T-cell (primary cell): Measurements from ENCODE around the gene HLA-DMB. TPM values are rescaled to one million over a fixed set of nuclear protein-coding genes. Genes with fewer than 3 reads are reported as not detected.

ENCODE experiments used
- ATAC-seq, 4 experiments: fragments of 200-7000 bp in 3 of 4; fragments of 150-1000 bp in 1 of 4; cut with Tn5 transposase; replicated peaks in 1 of 4; 1 replicate in 3 of 4; 2 replicates in 1 of 4; pipeline ENCODE4 v1.10.0; 2021; ENCODE audit warnings: moderate library complexity in 3 of 4, mild to moderate bottlenecking in 2 of 4, moderate number of reproducible peaks in 1 of 4
- CTCF ChIA-PET, 2 donors: fragments of 300-600 bp; sonication (Branson Sonifier 250); formaldehyde crosslinking; loops; one replicate each; lab custom pipeline; 2022; ENCODE audit warnings: antibody characterized with exemption in 2 of 2; lab: Charles Lee
- POLR2A ChIA-PET, 2 donors: fragments of 300-600 bp; sonication (Branson Sonifier 250); formaldehyde crosslinking; loops; one replicate each; lab custom pipeline; 2022; ENCODE audit warnings: antibody characterized with exemption in 2 of 2; lab: Charles Lee
- DNase-seq, 35 experiments: peaks; one replicate each; pipeline versions ENCODE4 v3.0.0 to v3.0.0-alpha.2; 2013 to 2023
- H3K27ac ChIP-seq: one replicate; pipeline ENCODE4 v1.5.1; 2013; ENCODE audit warnings: low read length
- H3K27me3 ChIP-seq, 2 experiments: replicated peaks in 1 of 2; 1 replicate in 1 of 2; 2 replicates in 1 of 2; pipeline versions ENCODE4 v1.6.1 to v1.7.0; 2013; ENCODE audit warnings: low read length in 1 of 2, mixed read lengths in 1 of 2; ENCODE audit not compliant: control insufficient read depth in 2 of 2, insufficient read depth in 2 of 2; ENCODE audit errors: extremely low read depth in 1 of 2
- H3K36me3 ChIP-seq, 2 donors: 1 replicate in 1 of 2; 2 replicates in 1 of 2; pipeline versions ENCODE4 v1.6.1 to v1.7.0; 2013; ENCODE audit warnings: low read length in 1 of 2; ENCODE audit not compliant: control insufficient read depth in 2 of 2, insufficient read depth in 1 of 2; ENCODE audit errors: extremely low read depth in 1 of 2
- H3K4me1 ChIP-seq, 2 experiments: 1 replicate in 1 of 2; 2 replicates in 1 of 2; pipeline versions ENCODE4 v1.6.1 to v1.7.0; 2013; ENCODE audit warnings: low read length in 2 of 2, mixed read lengths in 1 of 2; ENCODE audit not compliant: insufficient read depth in 2 of 2, control insufficient read depth in 1 of 2; ENCODE audit errors: extremely low read depth in 1 of 2
- H3K4me3 ChIP-seq, 2 donors: 1 replicate in 1 of 2; 2 replicates in 1 of 2; pipeline versions ENCODE4 v1.5.1 to v1.7.0; 2013; ENCODE audit warnings: mild to moderate bottlenecking in 2 of 2, low read length in 1 of 2, moderate library complexity in 1 of 2; ENCODE audit not compliant: control insufficient read depth in 1 of 2; ENCODE audit errors: extremely low read depth in 1 of 2
- H3K9me3 ChIP-seq: 2 replicates; pipeline ENCODE4 v1.7.0; 2013
- H3K27ac Mint-ChIP-seq, 2 donors: one replicate each; pipeline ENCODE4 v1.8.0; 2020 to 2021; ENCODE audit warnings: mild to moderate bottlenecking in 2 of 2, mixed read lengths in 2 of 2
- H3K27me3 Mint-ChIP-seq, 2 donors: one replicate each; pipeline ENCODE4 v1.8.0; 2021 to 2022; ENCODE audit warnings: mixed read lengths in 2 of 2
- H3K36me3 Mint-ChIP-seq: one replicate; pipeline ENCODE4 v1.8.0; 2021; ENCODE audit warnings: mixed read lengths
- H3K4me1 Mint-ChIP-seq, 3 donors: one replicate each; pipeline ENCODE4 v1.8.0; 2020 to 2022; ENCODE audit warnings: mixed read lengths in 3 of 3, mild to moderate bottlenecking in 1 of 3
- H3K4me3 Mint-ChIP-seq, 3 donors: one replicate each; pipeline ENCODE4 v1.8.0; 2020 to 2022; ENCODE audit warnings: mild to moderate bottlenecking in 3 of 3, mixed read lengths in 3 of 3, moderate library complexity in 3 of 3
- H3K9me3 Mint-ChIP-seq, 3 donors: one replicate each; pipeline ENCODE4 v1.8.0; 2020 to 2022; ENCODE audit warnings: mixed read lengths in 3 of 3
- WGBS: methylation state at CpG from one replicate; pipeline ENCODE4 v1.1.5; 2013; ENCODE audit warnings: missing lambda C conversion rate; ENCODE audit not compliant: insufficient coverage; 5-methylcytosine and 5-hydroxymethylcytosine counted together
- total RNA-seq, 35 experiments: library from RNA in 6 of 35; stranded (reverse) in 6 of 35; fragments of 120-200 nt in 1 of 35; gene quantifications; one replicate each; pipeline versions ENCODE4 v1.2.1 to v1.2.4 and lab custom pipeline; 2013 to 2026

The HLA-DMB gene
- total RNA-seq, 5 donors from 2014 or later (not counting 1 experiment from before 2014, with no cell fraction given): 8.8 to 30.6 (median 10.6) TPM

GRCh38 chr6:32956176-32956575 lies 15.3 kb upstream of the HLA-DMB start:
- no peak overlapping the region for H3K4me3 ChIP-seq
- H3K4me1 Mint-ChIP-seq: peaks cover 35 to 46% (median 46%) of the 10 kb centered on the region in 3 donors
- no CpG with 5 or more reads among the region's 2 CpGs for WGBS
- no peaks in the 10 kb centered on the region for H3K36me3 ChIP-seq
- peaks cover 9 to 24% of the 10 kb centered on the region in 2 experiments for H3K4me1 ChIP-seq
- no peaks in the 10 kb centered on the region for H3K36me3 Mint-ChIP-seq
- H3K9me3 Mint-ChIP-seq: no peaks in the 10 kb centered on the region
- ChIA-PET CTCF (interaction anchor here in 1 of 2 donors (0.9 to 7.6 kb wide), 4 partner anchors 12 to 28 kb away, joined by 3 to 207 read pairs (median 88); partner anchors contain the start of genes BRD2 and HLA-DMB), POLR2A (interaction anchor here in 1 of 2 donors (4.2 kb wide), 1 partner anchor 16 kb away, joined by 30 read pairs; no protein-coding TSS in a partner anchor)
- no peak for DNase-seq
- H3K9me3 ChIP-seq: no peaks in the 10 kb centered on the region
- no peaks in the 10 kb centered on the region for H3K27me3 Mint-ChIP-seq
- ATAC-seq: no peak
- no peak overlapping the region for H3K27ac Mint-ChIP-seq
- H3K27me3 ChIP-seq: no peaks in the 10 kb centered on the region
- H3K4me3 Mint-ChIP-seq: no peak overlapping the region
- no peak overlapping the region for H3K27ac ChIP-seq

GRCh38 chr6:32954986-32955802 lies 14.4 kb upstream of the HLA-DMB start:
- peak overlapping the region; percentile 7 to 16 for H3K27ac Mint-ChIP-seq
- Histone ChIP-seq H3K27me3 (no peaks in the 10 kb centered on the region), H3K9me3 (no peaks in the 10 kb centered on the region), H3K4me3 (no peak overlapping the region), H3K27ac (no peak overlapping the region), H3K4me1 (peaks cover 9 to 33% of the 10 kb centered on the region in 2 experiments), H3K36me3 (no peaks in the 10 kb centered on the region)
- no peak overlapping the region for H3K4me3 Mint-ChIP-seq
- H3K36me3 Mint-ChIP-seq: no peaks in the 10 kb centered on the region
- CTCF ChIA-PET: interaction anchor here (0.5 to 7.6 kb wide), 15 partner anchors 11 to 371 kb away, joined by 3 to 207 read pairs (median 8); partner anchors contain the start of genes BRD2 (in 1 of the 2) and HLA-DMB (in 1 of the 2)
- peaks cover 33 to 46% (median 41%) of the 10 kb centered on the region in 3 donors for H3K4me1 Mint-ChIP-seq
- POLR2A ChIA-PET: interaction anchor here (0.6 to 4.2 kb wide), 8 partner anchors 13 to 317 kb away, joined by 3 to 49 read pairs (median 4); partner anchors contain the start of genes BRD2 (in 1 of the 2), RPS18 (in 1 of the 2) and VPS52 (in 1 of the 2)
- no peaks in the 10 kb centered on the region for H3K27me3 Mint-ChIP-seq
- no peaks in the 10 kb centered on the region for H3K9me3 Mint-ChIP-seq
- 32% methylated on average over 2 of the region's 3 CpGs for WGBS
- DNase-seq (peak in 2 of 35 experiments; percentile 29 to 68), ATAC-seq (peak in 2 of 4 experiments; percentile 9 to 14)

GRCh38 chr6:32954267-32954666 lies 13.4 kb upstream of the HLA-DMB start:
- H3K36me3 Mint-ChIP-seq: no peaks in the 10 kb centered on the region
- no peaks in the 10 kb centered on the region for H3K9me3 ChIP-seq

GRCh38 chr6:32953775-32954174 lies 12.9 kb upstream of the HLA-DMB start:
- H3K36me3 ChIP-seq: no peaks in the 10 kb centered on the region
- POLR2A ChIA-PET: interaction anchor here (0.6 to 4.2 kb wide), 6 partner anchors 14 to 172 kb away, joined by 3 to 49 read pairs (median 5); partner anchors contain the start of gene BRD2 (in 1 of the 2)
- CTCF ChIA-PET: interaction anchor here (0.5 to 7.6 kb wide), 27 partner anchors 10 to 295 kb away, joined by 3 to 207 read pairs (median 7); partner anchors contain the start of genes BRD2 (in 1 of the 2), HLA-DMB (in 1 of the 2), PSMB9 (in 1 of the 2) and TAP1 (in 1 of the 2)
- Mint-ChIP-seq H3K9me3 (no peaks in the 10 kb centered on the region), H3K27ac (peak overlapping the region; percentile 45 to 91), H3K27me3 (no peaks in the 10 kb centered on the region), H3K36me3 (no peaks in the 10 kb centered on the region), H3K4me1 (peaks cover 41 to 56% (median 43%) of the 10 kb centered on the region in 3 donors), H3K4me3 (peak overlapping the region in 1 of 3 donors; percentile 82)
- WGBS: 77% methylated on average over 3 of the region's 4 CpGs
- H3K27me3 ChIP-seq: no peaks in the 10 kb centered on the region
- H3K9me3 ChIP-seq: no peaks in the 10 kb centered on the region
- DNase-seq (no peak), ATAC-seq (no peak)
- H3K4me3 ChIP-seq: no peak overlapping the region
- H3K27ac ChIP-seq: no peak overlapping the region
- H3K4me1 ChIP-seq: peaks cover 9 to 41% of the 10 kb centered on the region in 2 experiments

More at GRCh38 chr6:32954267-32954666, 13.4 kb upstream of the HLA-DMB start:
- Histone ChIP-seq H3K4me1 (peaks cover 9 to 41% of the 10 kb centered on the region in 2 experiments), H3K4me3 (no peak overlapping the region), H3K27me3 (no peaks in the 10 kb centered on the region), H3K27ac (no peak overlapping the region), H3K36me3 (no peaks in the 10 kb centered on the region)
- ChIA-PET CTCF (interaction anchor here (0.7 to 7.6 kb wide), 18 partner anchors 10 to 294 kb away, joined by 3 to 207 read pairs (median 8); partner anchors contain the start of genes BRD2 (in 1 of the 2), HLA-DMB (in 1 of the 2) and TAP2 (in 1 of the 2)), POLR2A (interaction anchor here (0.6 to 4.2 kb wide), 4 partner anchors 14 to 173 kb away, joined by 4 to 49 read pairs (median 18); partner anchors contain the start of gene BRD2 (in 1 of the 2))
- peak overlapping the region in 1 of 2 donors; percentile 8 for H3K27ac Mint-ChIP-seq
- ATAC-seq (no peak), DNase-seq (no peak)
- H3K4me3 Mint-ChIP-seq: no peak overlapping the region
- 75% methylated on average over 4 of the region's 4 CpGs for WGBS
- no peaks in the 10 kb centered on the region for H3K9me3 Mint-ChIP-seq
- H3K4me1 Mint-ChIP-seq: peaks cover 41 to 51% (median 42%) of the 10 kb centered on the region in 3 donors
- H3K27me3 Mint-ChIP-seq: no peaks in the 10 kb centered on the region

- ATAC-seq: peak; percentile 97 to 99 (median 98)
- Mint-ChIP-seq H3K9me3 (no peaks in the 10 kb centered on the region), H3K27ac (peak within 1 kb of the TSS; percentile 83 to 91), H3K27me3 (no peaks in the 10 kb centered on the region), H3K4me3 (peak within 1 kb of the TSS; percentile 66 to 82 (median 82)), H3K4me1 (peaks cover 41 to 59% (median 43%) of the 10 kb centered on the region in 3 donors), H3K36me3 (no peaks in the 10 kb centered on the region)
- 23% methylated on average over 8 of the region's 10 CpGs for WGBS
- ChIA-PET POLR2A (interaction anchor here (0.6 to 4.2 kb wide), 8 partner anchors 12 to 94 kb away, joined by 3 to 49 read pairs (median 5); partner anchors contain the start of genes BRD2 (in 1 of the 2) and HLA-DMB (in 1 of the 2)), CTCF (interaction anchor here (0.5 to 7.6 kb wide), 35 partner anchors 9 to 599 kb away, joined by 3 to 207 read pairs (median 5); partner anchors contain the start of genes BRD2 (in 1 of the 2), HLA-DMB (in 1 of the 2), PSMB9 (in 1 of the 2) and RPS18 (in 1 of the 2))
- H3K36me3 ChIP-seq: no peaks in the 10 kb centered on the region
- no peaks in the 10 kb centered on the region for H3K27me3 ChIP-seq
- peak within 1 kb of the TSS; percentile 38 to 65 for H3K4me3 ChIP-seq
- peaks cover 9 to 41% of the 10 kb centered on the region in 2 experiments for H3K4me1 ChIP-seq
- H3K9me3 ChIP-seq: no peaks in the 10 kb centered on the region
- peak; percentile 57 to 89 (median 73) for DNase-seq
- H3K27ac ChIP-seq: peak within 1 kb of the TSS; percentile 35
These were observed 12.2 kb upstream of the HLA-DMB start, which contains the start of gene HLA-DMA for GRCh38 chr6:32952817-32953739. HLA-DMA (minus strand) TSS chr6:32953097; CDS start chr6:32953036, 61 bp downstream.
